Transverse colon (tissue), 4 donors: Measurements from ENCODE around the gene TOX2. TPM values are rescaled to one million over a fixed set of nuclear protein-coding genes. Genes with fewer than 3 reads are reported as not detected.

Experiments used
- DNase-seq: peaks from one replicate; pipeline ENCODE4 v3.0.0-alpha.2; 2019
- H3K27ac ChIP-seq, 4 donors: fragments of 200-600 bp; sonication (generic); 2 replicates each; pipeline ENCODE4 v1.5.1; 2016 to 2018; ENCODE audit warnings: inconsistent platforms in 4 of 4
- H3K27me3 ChIP-seq: fragments of 200-600 bp; sonication (generic); 2 replicates; pipeline ENCODE4 v1.5.1; 2017; ENCODE audit warnings: inconsistent platforms
- H3K36me3 ChIP-seq, 4 donors: fragments of 200-600 bp; sonication (generic); 2 replicates each; pipeline ENCODE4 v1.5.1; 2017 to 2019; ENCODE audit warnings: inconsistent platforms in 4 of 4
- H3K4me1 ChIP-seq, 4 donors: fragments of 200-600 bp; sonication (generic); 2 replicates each; pipeline ENCODE4 v1.5.1; 2017 to 2020; ENCODE audit warnings: inconsistent platforms in 4 of 4
- H3K4me3 ChIP-seq, 4 donors: fragments of 200-600 bp; sonication (generic); 1 replicate in 1 of 4; 2 replicates in 3 of 4; pipeline versions ENCODE4 v1.5.1 to v1.6.1; 2017 to 2019; ENCODE audit warnings: inconsistent platforms in 4 of 4
- H3K9me3 ChIP-seq, 2 donors: fragments of 200-600 bp; sonication (generic); 2 replicates each; pipeline ENCODE4 v1.5.1; 2017 to 2019; ENCODE audit warnings: inconsistent platforms in 2 of 2
- EP300 ChIP-seq: sonication (generic); formaldehyde crosslinking; IDR thresholded peaks from one replicate; pipeline ENCODE4 v1.6.1; 2017; ENCODE audit warnings: antibody characterized with exemption, low read depth
- POLR2A ChIP-seq: fragments of 450-650 bp; IDR thresholded peaks from one replicate; pipeline ENCODE4 v1.6.1; 2016; ENCODE audit warnings: antibody characterized with exemption, mild to moderate bottlenecking, moderate library complexity
- POLR2AphosphoS5 ChIP-seq, 3 donors: sonication (generic); formaldehyde crosslinking; IDR thresholded peaks; one replicate each; pipeline ENCODE4 v1.6.1; 2016; ENCODE audit warnings: antibody characterized with exemption in 3 of 3
- WGBS, 2 donors: methylation state at CpG; one replicate each; pipeline ENCODE4 v1.1.5; 2018; ENCODE audit warnings: low coverage in 1 of 2; 5-methylcytosine and 5-hydroxymethylcytosine counted together
- in situ Hi-C, 4 donors: fragments of 200-750 bp; cut with MboI; loops; one replicate each; pipeline versions ENCODE4 v1.15.0 to v1.15.1; 2017; ENCODE audit warnings: low sequenced_read_pairs in 3 of 4, low pct_ligation_motif_present in 1 of 4, low pct_unique_long_range_greater_than_20kb in 1 of 4
- intact Hi-C: fragments of 100-400 bp; cut with DNase I; formaldehyde crosslinking; loops from one replicate; pipeline ENCODE4 v1.15.1; 2023; ENCODE audit warnings: low total_unique reads
- total RNA-seq, 4 donors: library from RNA; depleted of rRNA; stranded (reverse); fragments of >200 nt; gene quantifications; one replicate each; pipeline ENCODE4 v1.1.0, GENCODE V29; 2016
- TF ChIP-seq, protein P1 (sequence below), 5 experiments: fragments of 200-600 bp in 3 of 5; fragments of 450-650 bp in 2 of 5; sonication (generic) in 3 of 5; IDR thresholded peaks; 1 replicate in 2 of 5; 2 replicates in 3 of 5; pipeline ENCODE4 v1.5.1; 2016 to 2017; ENCODE audit warnings: antibody characterized with exemption in 5 of 5, inconsistent platforms in 3 of 5, mild to moderate bottlenecking in 2 of 5, moderate library complexity in 1 of 5

Gene TOX2
- total RNA-seq, 4 donors from 2014 or later, result 1.5 to 15.7 (median 6.8) TPM

- no peak for DNase-seq
- intact Hi-C loops, result loop anchor here (5.0 kb wide), 1 partner anchor 382 kb away; no protein-coding TSS in a partner anchor
- no peak overlapping the region for H3K27ac ChIP-seq
These were observed 9.8 kb upstream of the TOX2 start for GRCh38 chr20:43904827-43905177.

DNA sequence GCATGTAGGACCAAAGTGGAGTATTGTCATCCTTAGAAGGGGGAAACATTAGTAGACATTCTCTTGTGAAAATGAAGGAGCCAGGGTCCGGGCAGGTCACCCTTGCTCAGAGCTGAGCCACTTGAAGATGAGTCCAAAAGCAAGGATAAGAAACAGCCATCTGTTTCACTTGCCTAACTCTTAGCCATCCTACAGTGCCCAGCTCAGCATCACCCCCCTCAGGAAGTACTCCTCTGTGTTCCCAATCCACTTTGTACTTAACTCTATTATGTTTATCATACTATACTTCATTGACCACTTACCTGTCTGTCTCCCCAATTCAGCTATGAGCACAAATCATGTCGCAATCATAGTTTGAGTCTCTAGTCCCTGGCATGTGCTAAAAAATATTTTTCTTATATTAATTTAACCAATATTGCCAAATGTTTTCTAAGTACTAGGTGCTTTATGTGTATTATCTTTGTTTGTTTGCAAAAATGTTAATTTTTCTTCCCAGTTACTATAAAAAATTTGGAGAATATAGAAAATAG, 8.1 kb upstream of the TOX2 start:
- no peak overlapping the region for H3K27ac ChIP-seq
- no peak overlapping the region for H3K4me3 ChIP-seq
- no peak for DNase-seq
- intact Hi-C loops (loop anchor here (5.0 kb wide), 1 partner anchor 381 kb away; no protein-coding TSS in a partner anchor), in situ Hi-C loops (no loop called here)
- H3K9me3 ChIP-seq, result no peaks in the 10 kb centered on the region
- H3K4me1 ChIP-seq, result no peaks in the 10 kb centered on the region
- no peaks in the 10 kb centered on the region for H3K27me3 ChIP-seq
- no peak for TF ChIP-seq EP300
- TF ChIP-seq, protein P1, sequence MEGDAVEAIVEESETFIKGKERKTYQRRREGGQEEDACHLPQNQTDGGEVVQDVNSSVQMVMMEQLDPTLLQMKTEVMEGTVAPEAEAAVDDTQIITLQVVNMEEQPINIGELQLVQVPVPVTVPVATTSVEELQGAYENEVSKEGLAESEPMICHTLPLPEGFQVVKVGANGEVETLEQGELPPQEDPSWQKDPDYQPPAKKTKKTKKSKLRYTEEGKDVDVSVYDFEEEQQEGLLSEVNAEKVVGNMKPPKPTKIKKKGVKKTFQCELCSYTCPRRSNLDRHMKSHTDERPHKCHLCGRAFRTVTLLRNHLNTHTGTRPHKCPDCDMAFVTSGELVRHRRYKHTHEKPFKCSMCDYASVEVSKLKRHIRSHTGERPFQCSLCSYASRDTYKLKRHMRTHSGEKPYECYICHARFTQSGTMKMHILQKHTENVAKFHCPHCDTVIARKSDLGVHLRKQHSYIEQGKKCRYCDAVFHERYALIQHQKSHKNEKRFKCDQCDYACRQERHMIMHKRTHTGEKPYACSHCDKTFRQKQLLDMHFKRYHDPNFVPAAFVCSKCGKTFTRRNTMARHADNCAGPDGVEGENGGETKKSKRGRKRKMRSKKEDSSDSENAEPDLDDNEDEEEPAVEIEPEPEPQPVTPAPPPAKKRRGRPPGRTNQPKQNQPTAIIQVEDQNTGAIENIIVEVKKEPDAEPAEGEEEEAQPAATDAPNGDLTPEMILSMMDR (IDR thresholded peaks at IDR 0.05), result no peak
- WGBS, 2 donors, result 94 to 97% methylated on average over 2 of the region's 2 CpGs
- H3K36me3 ChIP-seq, result no peaks in the 10 kb centered on the region

More at GRCh38 chr20:43904827-43905177, 9.8 kb upstream of the TOX2 start:
- TF ChIP-seq POLR2AphosphoS5 (IDR thresholded peaks at IDR 0.05), result no peak
- TF ChIP-seq, protein P1 (IDR thresholded peaks at IDR 0.05), result no peak
- no peak for TF ChIP-seq EP300
- TF ChIP-seq POLR2A, result no peak
- H3K4me1 ChIP-seq, result no peaks in the 10 kb centered on the region
- in situ Hi-C loops, result no loop called here
- H3K27me3 ChIP-seq, result no peaks in the 10 kb centered on the region
- H3K4me3 ChIP-seq, result no peak overlapping the region
- H3K9me3 ChIP-seq, result no peaks in the 10 kb centered on the region
- 25 to 63% methylated on average over 7 to 8 of the region's 8 CpGs for WGBS, 2 donors
- H3K36me3 ChIP-seq, result no peaks in the 10 kb centered on the region

DNA sequence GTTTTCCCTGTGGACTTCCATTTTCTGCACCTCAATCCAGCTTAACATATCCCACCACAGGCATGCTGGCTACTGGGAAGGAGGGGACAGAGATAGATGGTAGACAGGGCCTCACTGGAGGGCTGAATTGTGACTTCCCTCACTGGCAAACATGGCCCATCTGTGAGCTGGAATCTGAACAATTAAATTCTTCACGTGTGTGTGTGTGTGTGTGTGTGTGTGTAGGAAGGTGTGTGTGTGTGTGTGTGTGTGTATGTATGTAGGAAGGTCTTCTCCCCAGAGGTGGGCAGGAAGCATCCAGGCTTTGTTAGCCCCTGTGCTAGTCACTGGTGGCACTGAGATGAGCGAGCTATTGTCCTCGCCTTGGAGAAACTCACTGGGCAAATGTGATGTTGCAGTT, 5.4 kb upstream of the TOX2 start:
- Histone ChIP-seq H3K27me3 (peaks cover 9% of the 10 kb centered on the region), H3K27ac (no peak overlapping the region), H3K36me3 (no peaks in the 10 kb centered on the region), H3K4me1 (no peaks in the 10 kb centered on the region), H3K9me3 (peaks cover 0 to 10% of the 10 kb centered on the region in 2 donors), H3K4me3 (no peak overlapping the region)
- no peak for DNase-seq
- intact Hi-C loops, result loop anchor here (5.0 kb wide), 1 partner anchor 378 kb away; no protein-coding TSS in a partner anchor
- in situ Hi-C loops, result no loop called here
- no peak for TF ChIP-seq POLR2A
- TF ChIP-seq POLR2AphosphoS5 (IDR thresholded peaks at IDR 0.05), result no peak
- TF ChIP-seq, protein P1 (IDR thresholded peaks at IDR 0.05), result no peak
- no peak for TF ChIP-seq EP300
- WGBS, 2 donors, result 86% methylated on average over 3 of the region's 3 CpGs; no CpG with 5 or more reads in 1 of the 2 donors

- H3K27me3 ChIP-seq, result peaks cover 11% of the 10 kb centered on the region
- H3K4me3 ChIP-seq, result no peak overlapping the region
- DNase-seq, result no peak
- no peaks in the 10 kb centered on the region for H3K4me1 ChIP-seq
- H3K9me3 ChIP-seq, result peaks cover 0 to 10% of the 10 kb centered on the region in 2 donors
- no peaks in the 10 kb centered on the region for H3K36me3 ChIP-seq
- intact Hi-C loops, result loop anchor here (5.0 kb wide), 1 partner anchor 378 kb away; no protein-coding TSS in a partner anchor
- 66 to 68% methylated on average over 4 to 5 of the region's 5 CpGs for WGBS, 2 donors
- in situ Hi-C loops, result no loop called here
- H3K27ac ChIP-seq, result no peak overlapping the region
- TF ChIP-seq, protein P1 (IDR thresholded peaks at IDR 0.05), result no peak
- TF ChIP-seq POLR2AphosphoS5 (IDR thresholded peaks at IDR 0.05), result no peak
- TF ChIP-seq POLR2A, result no peak
- TF ChIP-seq EP300, result no peak
These were observed 4.9 kb upstream of the TOX2 start for GRCh38 chr20:43909720-43910119.
